NCI-H2029 (cell line): ENCODE data around the gene FOXN1.

Experiments
- DNase-seq: peaks from one replicate; lab custom pipeline; 2025; lab: John Stamatoyannopoulos, UW

Gene FOXN1

DNA sequence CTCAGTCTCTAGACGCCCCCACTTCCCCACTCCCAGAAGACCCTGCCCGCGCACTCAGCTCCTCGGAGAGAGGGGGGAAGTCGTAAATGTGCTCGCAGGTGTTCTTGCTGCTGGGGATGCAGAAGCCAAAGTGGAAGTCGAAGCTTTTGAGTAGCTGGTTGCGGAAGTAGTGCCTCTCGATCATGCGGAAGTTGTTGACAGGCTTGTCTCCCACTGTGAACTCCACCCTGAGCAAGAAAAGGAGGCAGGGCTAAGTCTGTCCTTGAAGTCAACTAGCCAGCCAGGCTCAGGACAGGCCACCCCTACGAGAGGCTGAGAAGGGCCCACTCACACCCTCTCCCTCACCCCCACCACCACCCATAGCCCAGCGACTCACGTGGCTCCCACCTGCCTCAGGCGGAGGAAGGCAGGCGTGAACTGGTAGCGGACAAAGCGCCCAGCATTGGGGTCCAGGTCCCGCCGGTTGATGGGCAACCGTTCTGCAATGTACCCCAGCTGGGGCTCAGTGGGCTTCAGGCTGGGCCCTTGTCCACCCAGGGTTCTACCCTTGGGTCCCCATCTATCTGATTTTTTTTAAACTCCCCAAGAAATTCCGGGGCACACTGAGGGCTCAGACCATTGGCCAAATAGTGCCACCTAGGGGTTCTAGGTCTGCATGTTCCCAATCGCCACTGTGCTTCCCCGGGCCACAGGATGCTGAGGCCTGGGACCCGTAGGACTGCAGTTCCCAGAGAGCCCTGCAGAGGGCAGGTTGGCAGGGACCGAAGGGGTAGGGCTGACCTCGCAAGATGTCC, 41.7 kb downstream of the FOXN1 start:
- no peak for DNase-seq

DNA sequence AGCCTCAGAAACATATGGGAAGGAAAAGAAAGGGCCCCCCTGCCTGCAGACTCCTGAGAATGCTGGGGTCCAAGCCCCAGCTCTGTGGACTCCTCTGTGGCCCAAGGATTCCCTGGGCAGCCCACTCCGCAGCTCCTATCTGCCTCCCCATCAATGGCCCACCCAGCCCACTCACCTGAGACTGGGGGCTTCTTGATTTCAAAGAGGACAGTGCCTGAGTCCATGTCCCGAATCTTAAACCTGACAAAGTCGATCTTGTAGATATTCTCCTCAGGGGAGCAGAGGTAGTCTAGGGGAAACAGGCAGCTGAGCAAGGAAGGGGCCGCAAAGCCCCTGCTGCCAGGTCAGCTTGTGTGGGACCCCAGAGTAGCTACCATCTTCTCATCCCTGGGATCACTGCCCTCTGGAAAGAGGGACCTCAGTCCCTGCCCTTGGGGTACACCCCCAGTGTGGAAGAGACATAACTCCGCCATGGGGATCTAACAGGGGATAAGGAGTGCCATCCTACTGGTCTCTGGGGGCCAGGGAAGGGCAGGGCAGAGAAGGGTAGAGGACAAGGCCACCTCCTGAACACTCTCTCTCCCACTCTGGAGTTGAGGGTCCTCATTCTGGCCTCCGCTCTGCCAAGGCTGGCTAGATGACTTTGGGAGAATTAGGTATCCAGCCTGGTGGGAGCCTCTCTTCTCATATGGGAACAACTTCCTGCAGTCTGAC, 42.4 kb downstream of the FOXN1 start:
- no peak for DNase-seq

DNA sequence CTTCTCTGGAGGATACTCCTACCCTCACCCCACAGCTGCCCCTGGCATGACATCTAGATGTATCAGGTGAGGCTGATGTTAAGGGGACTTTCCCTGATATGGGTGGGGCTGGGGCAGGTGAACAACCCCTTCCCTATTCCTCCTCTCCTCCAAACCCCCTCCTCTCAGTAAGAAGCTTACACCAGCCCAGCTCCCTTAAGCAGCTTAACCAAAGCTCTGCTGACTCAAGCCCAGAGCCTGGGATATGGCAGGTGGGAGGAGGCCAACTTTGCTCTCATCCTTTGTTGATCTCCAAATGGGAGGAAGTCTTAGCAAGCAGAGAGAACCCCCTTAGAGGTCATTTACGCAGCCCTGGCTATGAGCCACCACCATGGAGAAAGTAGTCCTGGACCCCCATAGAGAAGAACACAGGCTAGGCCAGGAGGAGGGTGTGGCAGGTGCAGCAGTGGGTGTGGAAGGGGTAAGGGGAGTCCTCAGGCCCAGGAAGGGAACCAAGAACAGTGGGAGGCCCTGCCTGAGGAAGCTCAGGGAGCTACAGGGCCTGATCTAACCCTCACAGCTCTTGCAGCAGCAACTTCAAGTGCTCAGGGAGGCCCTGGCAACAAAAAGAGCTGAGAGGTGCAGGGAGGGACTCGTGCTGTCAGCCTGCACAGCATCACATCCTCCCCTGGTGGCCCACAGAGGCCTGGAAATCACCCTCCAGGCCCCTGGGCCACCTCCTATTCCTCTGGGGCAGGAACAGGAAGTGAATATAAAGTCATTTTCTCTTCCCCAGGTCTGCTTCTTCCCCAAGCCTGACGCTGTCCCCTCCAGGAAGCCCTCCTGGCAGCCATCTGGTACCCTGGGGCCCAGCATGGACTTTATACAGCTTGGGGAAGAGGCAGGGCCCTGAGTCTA, 43.3 kb downstream of the FOXN1 start:
- no peak for DNase-seq

DNA sequence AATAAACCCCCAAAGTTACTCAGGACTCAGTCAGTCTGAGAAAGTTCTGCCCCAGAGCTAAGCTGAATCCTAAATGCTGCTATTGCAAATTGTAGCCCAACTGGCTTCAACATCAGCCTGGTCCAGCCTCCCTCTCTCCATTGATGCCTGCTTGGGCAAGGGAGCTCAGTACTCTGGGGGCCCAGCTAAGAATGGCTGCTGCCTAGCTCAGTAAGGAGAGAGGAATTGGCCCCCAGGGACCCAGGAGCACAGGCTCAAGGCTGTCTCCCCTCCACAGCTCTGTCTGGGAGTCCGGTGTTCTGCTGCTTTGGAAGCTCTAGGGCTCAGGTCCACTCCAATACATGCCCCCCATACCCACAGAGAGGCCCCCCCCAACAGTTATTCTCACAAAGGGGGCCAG, 44.7 kb downstream of the FOXN1 start:
- DNase-seq: no peak

DNA sequence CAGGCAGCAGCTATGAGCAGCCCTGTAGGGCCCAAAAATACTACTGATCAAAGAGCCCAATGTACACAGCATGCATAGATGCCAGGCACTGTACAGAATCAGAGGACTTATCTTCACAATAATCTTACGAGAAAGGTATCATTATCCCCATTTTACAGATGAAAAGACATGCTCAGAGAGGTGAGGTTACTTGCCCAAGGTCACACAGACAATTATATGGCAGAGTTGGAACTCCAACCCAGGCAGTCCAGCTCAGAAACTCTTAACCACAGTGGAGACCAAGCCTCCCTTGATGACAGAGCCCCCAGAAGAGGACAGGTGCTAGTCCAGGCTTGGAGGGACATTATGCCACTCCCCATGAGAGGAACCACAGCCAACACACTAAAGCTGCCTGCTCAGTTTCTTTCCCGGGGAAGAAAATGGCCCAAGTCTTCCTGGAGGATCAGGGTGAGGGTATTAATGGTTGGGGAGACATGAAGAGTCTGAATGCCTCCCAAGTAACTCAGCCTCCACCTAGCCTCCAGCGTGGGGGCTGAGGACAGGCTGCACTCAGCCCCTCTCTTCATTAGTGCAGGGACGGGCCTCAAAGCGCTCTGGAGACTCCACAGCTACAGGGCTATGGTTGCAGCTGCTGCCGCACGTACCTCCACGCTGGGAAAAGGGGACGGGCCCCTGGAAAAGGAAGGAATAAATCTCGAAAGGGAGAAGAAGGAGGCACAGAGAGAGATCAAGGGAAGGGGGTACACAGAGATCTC, 45.5 kb downstream of the FOXN1 start:
- DNase-seq: no peak

DNA sequence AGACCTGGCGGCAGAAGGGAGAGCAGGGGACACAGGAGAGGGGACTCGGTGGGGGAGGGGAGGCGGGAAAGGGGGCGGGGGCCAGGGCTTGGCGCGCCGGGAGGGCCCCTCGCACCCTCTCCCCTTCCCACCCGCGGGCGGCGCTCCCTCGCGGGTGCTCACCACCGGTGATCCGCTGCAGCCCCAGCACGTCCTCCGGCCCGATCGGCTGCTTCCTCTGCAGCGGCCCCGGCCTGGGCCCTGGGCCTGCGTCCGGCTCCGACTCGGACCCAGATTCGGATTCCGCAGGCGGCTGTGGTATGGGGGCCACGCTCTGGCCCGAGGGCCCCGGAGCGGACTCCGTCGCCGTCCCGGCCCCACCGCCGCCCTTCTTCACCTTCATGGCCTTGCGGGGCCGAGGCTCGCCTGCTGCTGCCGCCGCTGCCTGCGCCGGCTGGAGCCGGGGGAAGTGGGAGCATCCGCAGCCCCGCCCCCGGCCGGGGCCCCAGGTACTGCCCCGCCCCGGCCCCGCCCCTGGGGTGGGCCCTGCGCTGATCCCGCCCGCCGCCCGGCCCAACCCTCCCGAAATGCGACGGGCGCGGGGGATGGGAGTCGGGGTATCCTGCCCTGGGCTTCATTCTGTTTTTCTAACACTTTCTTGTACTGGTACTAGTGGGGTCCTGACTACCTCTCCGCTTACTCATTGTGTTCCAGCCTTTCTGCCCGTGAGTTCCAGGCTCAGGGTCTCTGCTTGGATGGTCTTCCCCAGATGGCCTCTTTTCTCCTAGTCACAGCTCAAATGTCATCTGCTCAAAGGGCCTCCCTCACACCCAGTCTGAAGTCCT, 46.2 kb downstream of the FOXN1 start, which contains the start of gene UNC119:
UNC119 (minus strand) TSS at position 449 of the 824 bp plus-strand sequence; CDS start at position 382, 67 bp downstream.
- peak; percentile 68 for DNase-seq

DNA sequence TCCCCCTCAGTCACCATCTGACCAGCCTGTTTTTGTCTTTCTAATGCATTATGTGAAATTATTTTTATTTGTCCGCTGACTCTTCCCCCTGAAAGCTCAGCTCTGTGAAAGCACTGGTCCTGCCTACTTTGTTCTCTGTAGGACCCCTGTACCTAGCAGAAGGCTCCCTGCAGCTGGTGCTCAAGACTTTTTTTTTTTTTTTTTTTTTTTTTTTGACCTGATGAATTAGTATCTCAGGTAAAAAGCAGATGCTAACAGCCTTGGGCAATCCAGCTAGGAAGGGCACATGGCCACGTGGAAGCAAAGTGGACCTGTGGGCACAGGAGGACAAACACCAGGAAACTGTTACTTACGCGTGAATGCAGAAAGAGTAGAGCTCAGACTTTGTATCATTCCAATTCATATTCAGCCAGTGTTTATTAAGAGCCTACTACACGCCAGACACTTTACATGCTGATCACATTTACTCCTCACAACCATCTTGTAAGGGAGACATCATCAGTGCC, 46.9 kb downstream of the FOXN1 start:
- DNase-seq: no peak

DNA sequence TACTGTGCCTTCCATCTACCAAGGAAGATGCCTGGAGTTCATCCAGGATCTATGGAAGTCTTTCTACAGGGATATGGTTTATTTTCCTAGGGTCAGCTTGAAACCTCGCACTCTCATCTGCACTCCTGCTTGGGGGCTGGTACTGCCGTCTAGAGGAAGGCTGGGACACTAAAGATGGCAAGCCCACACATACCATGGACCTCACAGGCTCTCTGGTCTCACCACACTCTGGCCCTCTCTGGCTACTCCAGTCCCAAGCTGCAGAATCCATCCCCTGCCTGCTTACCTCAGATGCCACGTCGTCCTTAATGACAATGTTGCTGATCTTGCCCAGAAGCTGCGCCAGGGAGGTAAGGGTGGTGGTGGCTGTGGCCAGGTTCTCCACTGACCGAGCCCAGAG, 48.4 kb downstream of the FOXN1 start:
- no peak for DNase-seq

DNA sequence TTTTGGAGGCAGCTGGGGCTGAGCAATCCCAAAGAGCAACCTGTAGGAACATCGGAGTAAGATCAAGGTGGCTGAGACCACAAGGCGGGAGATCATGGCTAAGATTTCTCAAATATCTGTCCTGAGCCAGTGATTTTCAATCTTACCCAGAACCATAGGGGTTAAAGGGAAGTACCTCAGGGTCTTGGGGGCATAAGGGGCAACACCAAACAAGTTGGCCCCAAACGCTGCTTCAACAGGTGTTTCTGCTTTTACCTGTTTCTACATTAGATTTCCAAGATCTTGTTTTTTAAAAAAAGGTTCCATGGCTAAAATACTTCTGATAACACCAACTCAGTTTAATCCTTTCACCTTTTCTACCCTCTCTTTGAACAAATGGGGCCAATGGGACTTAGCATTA, 48.9 kb downstream of the FOXN1 start:
- DNase-seq: no peak

DNA sequence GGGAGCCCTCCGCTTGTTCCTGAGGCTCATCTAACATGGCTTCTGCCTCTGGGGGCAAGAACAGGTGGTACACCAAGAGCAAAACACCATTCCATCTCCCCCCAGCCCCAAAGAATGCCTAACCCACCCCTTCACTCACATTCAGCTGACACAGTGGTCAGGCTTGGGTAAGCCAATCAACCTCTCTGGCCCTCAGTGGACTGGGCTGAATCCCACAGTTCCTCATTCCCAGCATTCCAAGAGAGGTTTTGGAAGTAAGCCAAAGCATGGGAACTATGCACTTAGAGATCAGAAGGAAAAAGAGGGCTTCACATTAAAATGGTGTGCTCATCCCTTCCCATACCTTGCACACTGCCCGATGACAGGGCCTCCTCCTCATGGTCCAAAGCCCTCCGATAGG, 57.3 kb downstream of the FOXN1 start:
- no peak for DNase-seq

DNA sequence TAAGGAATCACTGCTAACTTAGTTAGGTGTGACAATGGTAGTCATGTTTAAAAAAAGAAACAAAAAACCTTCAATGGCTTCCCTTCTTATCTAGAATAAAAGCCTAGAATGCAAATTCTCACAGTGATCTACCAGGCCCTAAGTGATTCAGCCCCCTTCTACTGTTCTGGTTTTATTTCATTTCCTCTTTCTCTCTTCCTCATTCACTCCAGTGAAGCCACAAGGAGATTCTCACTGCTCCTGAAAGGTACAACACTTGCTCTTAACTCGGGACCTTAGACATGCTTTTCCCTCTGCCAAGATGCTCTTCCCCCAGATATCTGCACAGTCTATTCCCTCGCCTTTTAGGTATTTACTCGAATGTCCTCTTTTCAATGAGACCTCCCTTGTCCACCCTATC, 61.5 kb downstream of the FOXN1 start:
- DNase-seq: no peak

DNA sequence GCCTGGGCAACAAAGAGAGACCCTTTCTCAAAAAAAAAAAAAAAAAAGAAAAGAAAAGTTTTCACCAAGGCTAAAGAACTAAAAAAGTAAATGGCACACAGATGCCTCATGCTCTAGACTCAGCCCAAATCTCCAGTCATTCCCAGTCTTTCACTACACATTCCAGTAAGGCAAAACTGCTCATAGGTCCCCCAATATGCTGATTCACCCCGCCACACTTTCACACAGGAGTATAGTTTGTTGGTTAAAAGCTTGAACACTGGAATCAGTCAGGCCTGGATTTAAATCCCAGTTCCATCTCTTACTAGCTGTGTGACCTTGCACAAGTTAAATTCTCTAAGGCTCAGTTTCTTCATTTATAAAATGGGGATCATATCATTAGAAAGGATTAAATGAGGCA, 63.3 kb downstream of the FOXN1 start:
- DNase-seq: no peak

DNA sequence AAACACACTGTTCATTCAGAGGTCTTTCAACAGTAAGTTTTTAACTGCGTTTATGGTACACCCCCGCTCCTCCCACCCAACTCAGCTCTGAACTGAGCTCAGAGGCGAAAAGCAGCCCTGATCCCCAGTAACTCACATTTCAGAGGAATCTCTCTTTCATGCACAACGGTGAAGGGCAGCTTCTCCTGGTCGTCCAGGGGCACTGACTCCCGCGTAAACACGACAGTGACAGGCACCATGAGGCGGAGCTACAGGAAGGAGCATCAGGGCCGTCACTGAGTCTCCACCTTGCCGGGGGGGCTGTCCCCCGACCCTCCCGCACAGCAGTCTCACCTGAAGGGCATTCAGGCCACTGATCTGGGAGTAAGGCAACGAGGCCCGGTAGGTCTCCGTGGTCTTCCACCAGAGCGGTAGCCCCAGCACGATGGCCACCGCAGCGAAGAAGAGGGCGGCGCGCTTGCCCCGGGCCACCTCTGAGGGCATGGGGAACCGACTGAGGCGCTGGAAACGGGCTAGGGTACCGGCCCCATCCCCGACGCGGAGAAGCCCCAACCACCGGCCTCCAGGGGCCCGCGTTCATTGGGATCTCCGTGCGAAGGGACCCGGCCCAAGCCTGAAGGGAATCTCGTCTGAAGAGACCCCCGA, 64.7 kb downstream of the FOXN1 start:
- DNase-seq: peak; percentile 40

DNA sequence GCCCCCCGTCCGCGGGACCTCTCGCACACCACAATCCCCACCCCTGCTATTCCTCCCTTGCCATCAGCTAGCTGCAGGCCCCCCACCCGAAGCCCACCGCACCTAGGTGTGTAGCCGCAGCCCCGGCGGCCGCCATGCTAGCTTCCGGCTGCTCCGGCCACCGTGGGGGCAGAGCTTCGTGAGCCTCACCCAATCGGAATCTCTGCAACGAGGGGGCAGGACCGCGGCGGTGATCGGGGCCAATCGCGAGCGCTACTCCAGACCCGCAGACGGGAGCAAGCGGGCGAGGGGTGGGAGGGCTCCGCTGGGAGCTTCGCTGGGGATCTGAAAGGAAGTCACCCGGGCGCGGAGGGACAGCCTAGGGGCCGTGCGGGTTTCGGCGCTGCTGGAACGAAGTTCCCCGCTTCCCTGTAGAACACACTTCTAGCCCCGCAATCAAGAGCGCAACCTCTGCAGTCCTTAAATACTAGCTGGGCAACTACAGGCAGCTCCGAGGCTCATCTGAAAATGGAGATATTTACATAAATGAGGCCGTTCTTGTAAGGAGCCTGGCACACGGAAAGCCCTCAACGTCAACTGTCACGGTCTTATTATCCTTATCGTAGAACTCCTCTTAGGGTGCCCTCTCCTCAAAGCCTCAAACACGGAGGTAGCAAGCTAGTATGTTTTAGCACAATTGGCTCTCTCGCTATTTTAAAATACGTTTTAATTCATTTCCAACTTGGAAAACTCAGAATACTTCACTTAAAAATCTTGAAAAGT, 65.4 kb downstream of the FOXN1 start, which contains the start of gene PIGS:
PIGS (minus strand) TSS at position 164 of the 762 bp plus-strand sequence; CDS start at position 136, 28 bp downstream.
- peak; percentile 90 for DNase-seq

DNA sequence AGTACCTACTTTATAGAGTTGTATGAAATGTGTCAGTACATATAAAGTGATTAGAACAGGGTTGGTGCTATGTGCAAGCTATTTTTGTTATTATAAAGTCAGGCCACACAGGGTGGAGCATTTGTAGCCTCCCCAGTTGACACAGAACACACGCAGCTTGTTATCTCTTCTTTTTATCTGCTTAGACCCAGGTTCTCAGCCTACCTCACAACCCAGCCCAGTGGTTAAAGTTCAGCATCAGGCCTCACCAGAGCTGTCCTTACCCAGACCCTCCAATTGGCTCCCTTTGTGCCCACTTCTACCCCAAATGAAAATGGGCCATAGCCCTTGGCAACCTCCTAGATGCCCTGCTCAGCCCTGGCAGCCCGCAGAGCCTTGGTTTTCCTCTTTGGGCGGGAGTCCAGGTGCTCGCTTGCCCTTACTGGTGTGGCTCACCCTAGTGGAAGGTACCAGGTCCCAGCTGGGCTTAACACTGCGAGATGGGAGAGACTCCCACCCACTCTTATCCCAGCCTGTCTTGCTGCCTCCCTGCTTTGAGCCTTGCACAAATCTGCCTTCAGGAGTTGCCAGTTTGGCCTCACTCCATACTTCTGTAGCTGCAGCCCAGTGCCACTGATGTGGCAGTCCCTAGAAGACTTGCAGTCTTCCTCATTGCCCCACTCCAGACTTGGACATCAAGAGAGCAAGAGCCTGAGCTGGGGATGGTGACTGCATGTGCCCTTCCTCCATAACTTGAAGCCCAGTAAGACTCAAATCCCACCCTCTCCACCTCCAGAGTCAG, 66.3 kb downstream of the FOXN1 start:
- no peak for DNase-seq

DNA sequence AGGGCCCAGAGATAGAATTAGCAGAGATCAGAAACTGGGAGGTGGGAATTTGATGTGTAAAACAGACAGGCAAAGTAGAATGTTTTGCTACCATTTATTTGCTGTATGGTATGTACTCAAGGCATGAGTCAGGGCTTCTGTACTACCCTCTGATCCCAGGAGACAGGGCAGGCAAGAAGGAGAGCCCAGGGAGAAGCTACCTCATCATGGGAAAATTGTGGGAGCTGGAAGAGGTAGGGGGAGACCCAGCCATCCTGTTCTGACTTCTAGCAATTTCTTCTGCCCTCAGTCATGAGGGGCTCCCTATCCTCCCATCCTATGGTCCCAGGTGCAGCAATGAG, 66.9 kb downstream of the FOXN1 start:
- no peak for DNase-seq

DNA sequence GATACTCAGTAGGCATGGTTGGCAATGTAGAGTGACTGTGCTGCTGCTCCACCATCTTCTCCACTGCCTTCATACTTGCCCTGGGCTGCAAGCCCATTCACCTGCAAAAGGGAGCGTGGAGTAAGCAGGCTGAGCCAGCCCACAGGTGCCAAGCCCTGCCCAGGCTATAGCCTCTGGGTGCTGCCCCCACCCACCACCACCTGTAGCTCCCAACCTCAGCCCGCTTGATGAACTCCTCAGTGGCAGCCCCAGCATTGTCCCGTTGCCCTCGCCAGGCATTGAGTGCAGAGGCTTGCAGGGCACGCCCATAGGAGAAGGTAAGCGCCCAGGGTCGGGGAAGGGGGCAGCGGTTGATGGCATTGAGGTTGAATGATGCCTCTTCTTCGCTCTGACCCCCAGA, 67.4 kb downstream of the FOXN1 start:
- DNase-seq: no peak

DNA sequence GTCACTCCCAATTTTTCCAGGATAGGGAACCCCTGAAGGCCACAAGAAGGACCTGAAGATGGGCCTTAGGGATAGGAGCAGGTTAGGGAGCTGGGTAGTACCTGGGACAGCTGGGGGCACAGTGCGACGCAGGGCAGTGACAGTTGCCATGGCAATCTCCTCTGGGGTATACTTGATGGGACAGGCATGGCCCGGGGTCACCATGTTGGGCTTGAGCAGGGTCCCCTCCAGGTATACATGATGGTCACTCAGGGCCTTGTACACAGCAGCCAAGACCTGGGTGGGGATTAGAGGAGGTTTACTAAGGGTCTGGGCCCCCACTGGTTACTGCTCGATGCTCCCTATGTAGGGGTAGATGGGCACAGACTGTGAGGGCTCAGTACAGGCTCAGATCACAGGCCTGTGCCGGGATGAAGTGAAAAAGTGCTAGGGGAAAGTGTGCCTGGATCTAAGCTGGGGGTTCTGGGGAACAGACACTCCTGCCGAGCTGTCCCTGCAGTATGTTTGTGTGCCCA, 67.9 kb downstream of the FOXN1 start:
- DNase-seq: no peak
